Measurements from ENCODE around the gene ABCC1.

Gene ABCC1

DNA sequence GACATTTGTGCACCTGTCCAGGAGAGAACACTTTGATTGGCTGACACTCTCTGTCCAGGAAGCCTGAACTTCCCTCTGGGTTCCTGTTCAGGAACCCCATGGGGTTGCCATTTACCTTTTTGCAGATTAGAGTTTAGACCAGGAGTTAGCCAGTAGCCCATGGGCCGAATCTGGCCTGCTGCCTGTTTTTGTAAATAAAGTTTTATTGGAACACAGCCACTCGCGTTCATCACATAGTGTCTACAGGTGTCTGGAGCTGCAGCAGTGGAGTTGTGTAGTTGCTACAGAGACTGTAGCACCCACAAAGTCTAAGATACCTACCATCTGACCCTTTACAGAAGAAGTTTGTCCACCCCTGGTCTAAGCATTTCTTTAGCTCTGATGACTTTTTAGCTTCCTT is 70.9 kb downstream of the ABCC1 start:
- no peak for DNase-seq (ENCODE audit: low read depth in 2 of 2)

- DNase-seq (ENCODE audit: low read depth in 2 of 2) = no peak
Observed at GRCh38 chr16:16021020-16021419, 71.6 kb downstream of the ABCC1 start.

DNA sequence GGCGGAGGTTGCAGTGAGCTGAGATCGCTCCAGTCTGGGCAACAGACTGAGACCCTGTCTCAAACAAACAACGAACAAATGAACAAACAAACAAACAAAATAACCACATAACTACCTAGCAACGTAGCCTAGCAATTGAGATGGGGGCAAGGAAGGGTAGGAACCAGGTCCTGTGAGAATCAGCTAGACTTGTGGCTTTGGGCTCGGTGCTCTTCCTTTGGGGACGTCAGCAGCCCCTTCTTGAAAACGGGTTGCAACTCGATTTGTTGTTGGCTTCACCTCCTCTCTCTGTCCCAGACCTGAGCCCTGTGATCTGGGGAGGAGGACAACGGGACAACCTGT is 72.2 kb downstream of the ABCC1 start:
- DNase-seq (ENCODE audit: low read depth in 2 of 2) = no peak

DNA sequence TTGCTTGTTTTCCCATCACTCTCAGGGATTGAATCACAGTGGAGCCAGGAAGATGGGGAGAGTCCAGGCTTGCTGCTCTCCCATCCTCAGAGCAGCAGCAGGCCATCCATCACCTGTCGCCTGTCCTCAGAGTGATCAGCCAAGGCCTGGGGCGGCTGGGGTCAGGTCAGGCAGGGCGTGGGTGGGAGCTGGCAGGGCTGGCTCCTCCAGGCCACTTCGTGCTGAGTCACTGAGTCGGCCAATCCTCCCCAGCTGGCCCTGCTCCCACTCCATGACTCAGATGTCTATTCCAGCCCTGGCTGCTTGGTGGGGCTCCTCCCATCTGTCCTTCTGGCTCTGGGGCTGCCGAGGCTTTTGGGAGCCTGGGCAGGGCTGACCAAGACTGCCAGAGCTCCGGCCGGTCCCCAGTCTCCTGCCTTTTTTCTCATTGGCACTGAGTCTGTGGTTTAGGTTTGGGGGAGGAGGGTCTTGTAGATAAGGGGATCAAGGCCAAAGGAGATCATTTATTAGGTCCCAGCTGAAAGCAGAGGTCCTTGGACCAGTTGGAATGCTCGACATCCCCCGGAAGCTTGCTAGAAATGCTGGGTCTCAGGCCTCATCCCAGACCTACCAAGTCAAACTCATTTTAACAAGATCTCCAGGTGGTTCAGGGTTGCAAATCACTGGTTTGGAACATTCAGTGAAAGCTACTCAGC is 72.7 kb downstream of the ABCC1 start:
- DNase-seq (ENCODE audit: low read depth in 2 of 2) = no peak

DNA sequence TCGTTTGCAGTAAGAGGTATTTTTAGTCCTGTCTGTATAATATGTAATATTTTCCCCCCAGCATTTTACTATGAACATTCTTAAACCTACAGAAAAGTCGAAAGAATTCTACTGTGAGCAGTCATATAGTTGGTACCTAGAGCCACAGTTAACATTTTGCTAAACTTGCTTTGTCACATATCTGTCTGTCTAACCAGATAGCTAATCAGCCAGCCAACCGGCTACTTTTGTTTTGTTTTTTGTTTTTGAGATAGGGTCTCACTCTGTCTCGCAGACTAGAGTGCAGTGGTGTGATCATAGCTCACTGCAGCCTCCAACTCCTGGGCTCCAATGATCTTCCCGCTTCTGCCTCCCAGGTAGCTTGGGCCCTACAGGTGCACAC is 73.3 kb downstream of the ABCC1 start:
- DNase-seq (ENCODE audit: low read depth in 2 of 2) = no peak

DNA sequence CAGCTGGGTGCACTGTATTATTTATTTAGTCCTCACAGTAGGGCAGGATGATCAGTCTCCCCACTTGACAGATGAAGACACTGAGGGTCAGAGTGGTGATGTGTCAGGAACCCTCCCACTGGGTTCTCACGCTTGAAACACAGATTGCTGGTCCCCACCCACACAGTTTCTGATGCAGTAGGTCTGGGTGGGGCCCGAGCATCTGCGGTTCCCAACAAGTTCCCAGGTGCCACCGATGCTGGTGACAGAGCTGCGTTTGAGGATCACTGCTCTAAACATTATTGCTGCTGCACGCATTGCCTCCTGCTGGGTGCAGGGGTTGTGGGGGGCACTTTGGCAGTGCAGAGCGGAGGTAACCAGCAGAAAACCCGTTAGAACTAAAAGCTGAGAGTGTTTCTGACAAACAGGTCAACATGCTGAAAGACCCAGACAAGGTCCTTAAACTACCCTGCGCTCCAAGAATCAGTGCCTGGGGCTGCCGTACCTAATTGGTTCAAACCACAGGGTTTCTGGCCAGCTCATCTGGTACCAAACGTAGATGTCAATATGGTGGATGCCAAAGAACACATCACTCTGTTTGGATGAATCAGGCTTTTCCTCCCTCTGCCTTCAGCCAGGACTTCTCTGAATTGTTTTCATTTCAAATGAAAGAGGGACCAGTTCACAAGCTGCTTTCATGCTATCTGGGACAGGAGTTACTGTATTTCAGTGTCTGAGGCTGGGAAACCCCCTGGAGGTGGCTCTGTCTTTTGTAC is 76.0 kb downstream of the ABCC1 start:
- peak; percentile 27 to 51 for DNase-seq (ENCODE audit: low read depth in 2 of 2)

DNA sequence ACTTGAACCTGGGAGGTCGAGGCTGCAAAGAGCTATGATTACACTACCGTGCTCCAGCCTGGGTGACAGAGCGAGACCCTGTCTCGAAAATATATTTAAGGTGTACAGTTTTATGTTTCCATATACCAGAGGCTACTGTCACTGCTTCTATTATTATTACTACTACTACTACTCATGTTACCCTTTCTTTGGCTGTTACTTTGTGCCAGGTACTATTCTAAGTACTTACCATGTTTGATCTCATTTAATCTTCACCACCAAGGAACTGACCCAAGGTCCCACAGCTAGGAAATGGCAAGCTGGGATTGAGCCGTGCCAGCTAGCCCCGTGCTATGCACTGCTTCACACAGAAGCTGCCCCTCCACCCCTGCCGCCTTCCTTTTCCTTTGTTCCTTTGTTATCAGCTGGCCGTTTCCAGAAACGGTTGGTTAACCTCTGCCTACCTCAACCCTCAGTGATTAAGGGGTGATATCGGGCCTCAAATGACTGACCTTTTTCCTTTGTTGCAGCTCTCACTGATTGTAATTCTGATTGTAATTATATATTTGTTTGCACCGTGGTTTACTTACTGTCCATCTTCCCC is 78.4 kb downstream of the ABCC1 start:
- DNase-seq (ENCODE audit: low read depth in 2 of 2) = no peak

GRCh38 chr16:16028311-16028999 is 79.0 kb downstream of the ABCC1 start:
- no peak for DNase-seq (ENCODE audit: low read depth in 2 of 2)

GRCh38 chr16:16029431-16030011 is 80.1 kb downstream of the ABCC1 start:
- DNase-seq (ENCODE audit: low read depth in 2 of 2) = no peak

GRCh38 chr16:16030449-16030848 is 81.0 kb downstream of the ABCC1 start:
- no peak for DNase-seq (ENCODE audit: low read depth in 2 of 2)

- DNase-seq (ENCODE audit: low read depth in 2 of 2) = no peak
Observed at GRCh38 chr16:16031401-16031800, 82.0 kb downstream of the ABCC1 start.

DNA sequence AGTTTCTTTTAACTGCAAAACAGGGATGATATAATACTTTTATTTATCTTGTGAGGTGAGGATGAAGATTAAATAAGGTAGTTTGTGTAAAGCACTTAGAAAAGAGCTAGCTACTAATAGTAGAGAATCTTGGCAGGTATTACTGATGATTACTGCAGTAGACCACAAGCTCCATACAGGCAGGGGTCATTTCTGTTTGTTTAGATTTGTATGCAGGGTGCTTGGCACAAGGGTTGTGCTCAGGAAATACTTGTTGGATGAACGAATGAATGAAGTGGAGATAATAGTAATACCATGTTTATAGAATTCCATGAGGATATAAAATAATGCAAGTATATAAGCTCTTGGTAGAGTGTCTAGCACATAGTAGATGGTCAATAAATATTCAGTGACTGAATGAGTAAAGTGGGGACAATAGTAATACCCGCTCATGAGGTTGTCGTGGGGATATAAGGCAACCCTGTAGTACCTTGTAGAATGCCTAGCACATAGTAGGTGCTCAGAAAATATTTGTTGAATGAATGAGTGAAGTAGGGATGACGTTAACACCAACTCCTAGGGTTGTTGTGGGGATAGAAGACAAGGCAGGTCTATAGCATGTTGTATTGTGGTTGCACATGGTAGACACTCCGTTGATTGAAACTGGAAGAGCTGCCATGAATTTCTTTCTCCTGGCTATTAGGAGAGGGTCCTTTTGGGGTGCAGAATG is 83.0 kb downstream of the ABCC1 start:
- DNase-seq (ENCODE audit: low read depth in 2 of 2) = no peak

DNA sequence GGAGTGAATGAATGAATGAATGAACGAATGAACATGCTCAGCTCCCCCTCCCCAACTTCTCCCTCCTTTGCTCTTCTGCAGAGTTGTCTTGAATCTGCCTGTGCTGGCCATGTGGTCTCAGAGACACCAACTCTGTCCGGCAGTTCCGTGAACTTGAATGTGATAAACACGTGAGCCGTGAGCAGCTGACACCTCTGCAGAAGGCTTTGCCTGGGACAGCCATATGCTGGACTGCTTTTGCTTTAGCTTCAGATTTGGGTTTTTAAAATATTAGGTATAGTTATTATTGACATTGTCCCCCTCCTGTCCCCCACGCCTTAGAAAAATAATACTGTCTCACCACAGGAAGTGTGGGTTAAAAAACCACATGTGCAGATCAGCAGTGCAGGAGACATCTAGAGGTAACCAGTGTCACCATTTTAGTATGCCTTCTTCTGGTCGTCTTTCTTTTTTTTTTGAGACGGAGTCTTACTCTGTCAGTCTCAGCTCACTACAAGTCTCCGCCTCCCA is 83.8 kb downstream of the ABCC1 start:
- DNase-seq (ENCODE audit: low read depth in 2 of 2) = no peak

DNA sequence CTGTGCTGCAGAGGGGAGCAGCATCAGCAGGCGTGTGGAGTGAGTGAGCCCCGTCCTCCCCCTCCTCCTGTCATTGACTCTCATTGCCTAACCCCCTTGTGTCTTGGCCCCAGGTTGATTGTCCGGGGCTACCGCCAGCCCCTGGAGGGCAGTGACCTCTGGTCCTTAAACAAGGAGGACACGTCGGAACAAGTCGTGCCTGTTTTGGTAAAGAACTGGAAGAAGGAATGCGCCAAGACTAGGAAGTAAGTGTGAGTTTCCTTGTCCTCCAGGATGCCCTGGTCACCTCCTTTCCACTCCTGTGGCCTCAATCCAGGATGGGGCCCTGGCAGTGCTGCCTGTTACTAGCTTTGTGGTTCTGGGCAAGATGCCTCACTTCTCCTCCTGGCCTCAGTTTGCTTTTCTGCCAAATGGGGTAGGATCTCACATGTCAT is 87.0 kb downstream of the ABCC1 start:
- no peak for DNase-seq (ENCODE audit: low read depth in 2 of 2)

- no peak for DNase-seq (ENCODE audit: low read depth in 2 of 2)
Observed at GRCh38 chr16:16037521-16037920, 88.1 kb downstream of the ABCC1 start.

DNA sequence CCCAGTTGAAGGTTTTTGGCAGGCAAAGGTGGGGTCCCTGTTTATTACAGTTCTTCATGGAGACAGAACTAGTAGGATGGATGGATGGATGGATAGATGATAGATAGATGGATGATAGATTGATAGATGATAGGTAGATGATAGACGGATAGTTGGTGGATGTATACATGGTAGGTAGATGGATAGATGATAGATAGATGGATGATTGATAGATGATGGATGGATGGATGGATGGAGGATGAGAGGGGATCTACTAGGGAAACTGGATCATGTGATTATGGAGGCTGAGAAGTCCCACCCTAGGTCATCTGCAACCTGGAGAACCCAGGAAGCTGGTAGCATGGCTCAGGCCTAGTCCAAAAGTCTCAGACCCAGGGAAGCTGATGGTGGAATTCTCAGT is 88.6 kb downstream of the ABCC1 start:
- DNase-seq (ENCODE audit: low read depth in 2 of 2) = no peak

- DNase-seq (ENCODE audit: low read depth in 2 of 2) = no peak
Observed at GRCh38 chr16:16038950-16039349, 89.5 kb downstream of the ABCC1 start.

DNA sequence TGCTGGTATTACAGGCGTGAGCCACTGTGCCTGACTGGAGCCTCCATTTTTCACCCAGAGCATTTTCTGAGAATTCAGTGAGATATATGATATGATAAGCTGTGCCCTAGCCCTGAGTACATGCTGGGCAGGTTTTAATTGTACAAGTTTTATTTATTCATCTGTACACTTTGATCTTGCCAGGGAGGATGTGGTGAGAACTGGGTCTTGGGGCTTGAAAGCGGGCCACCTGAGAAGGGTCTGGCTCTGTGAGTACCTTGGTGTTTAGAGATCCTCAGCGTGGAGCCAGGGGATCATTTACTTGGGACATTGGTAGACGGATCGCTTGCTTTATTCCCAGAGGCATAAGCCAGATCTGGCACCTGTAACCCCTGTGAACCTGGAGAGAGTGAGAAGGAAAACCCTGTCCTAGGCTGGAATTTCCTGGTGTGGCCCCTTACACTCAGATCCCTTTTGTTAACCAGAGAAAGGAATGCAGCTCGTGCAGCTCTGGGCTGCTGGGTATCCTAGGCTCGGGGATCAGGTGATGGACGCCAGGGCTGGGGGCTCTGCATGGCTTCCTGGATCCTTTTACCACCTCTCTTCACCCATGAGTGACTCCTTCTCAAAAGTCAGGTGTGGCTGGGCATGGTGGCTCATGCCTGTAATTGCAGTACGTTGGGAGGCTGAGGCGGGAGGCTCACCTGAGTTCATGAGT is 91.9 kb downstream of the ABCC1 start:
- DNase-seq (ENCODE audit: low read depth in 2 of 2) = no peak

DNA sequence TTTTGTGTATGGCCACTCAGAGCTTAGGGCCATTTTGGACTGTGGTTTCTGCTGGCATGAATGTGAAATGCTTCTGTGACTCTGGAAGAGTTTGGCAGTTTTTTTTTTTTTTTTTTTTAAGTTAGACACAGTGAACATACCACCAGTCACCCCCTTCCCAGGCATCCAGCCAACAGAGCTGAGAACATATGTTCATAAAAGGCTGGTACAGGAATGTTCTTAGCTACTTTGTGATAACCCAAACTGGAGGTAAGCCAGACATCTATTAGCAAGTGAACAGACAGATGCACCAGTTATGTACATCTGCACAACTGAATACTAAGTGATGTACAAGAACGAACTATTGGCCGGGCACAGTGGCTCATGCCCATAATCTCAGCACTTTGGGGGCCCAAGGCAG is 92.7 kb downstream of the ABCC1 start:
- DNase-seq (ENCODE audit: low read depth in 2 of 2) = no peak

DNA sequence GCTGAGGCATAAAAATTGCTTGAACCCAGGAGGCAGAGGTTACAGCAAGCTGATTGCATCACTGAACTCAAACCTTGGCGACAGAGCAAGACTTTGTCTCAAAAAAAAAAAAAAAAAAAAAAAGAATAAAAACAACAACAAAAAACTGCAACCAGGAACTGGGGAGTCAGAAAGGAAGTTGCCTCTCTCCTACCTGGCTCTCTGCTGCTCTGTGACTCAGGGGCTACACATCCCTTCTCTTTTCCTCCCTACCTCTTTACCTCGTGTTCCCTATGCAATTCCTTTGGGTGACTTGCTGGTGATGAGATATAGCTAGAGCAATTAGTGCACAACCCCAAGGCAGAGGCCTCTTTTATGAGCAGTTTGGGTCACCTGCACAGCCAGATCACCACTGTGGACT is 95.9 kb downstream of the ABCC1 start:
- DNase-seq (ENCODE audit: low read depth in 2 of 2) = no peak

DNA sequence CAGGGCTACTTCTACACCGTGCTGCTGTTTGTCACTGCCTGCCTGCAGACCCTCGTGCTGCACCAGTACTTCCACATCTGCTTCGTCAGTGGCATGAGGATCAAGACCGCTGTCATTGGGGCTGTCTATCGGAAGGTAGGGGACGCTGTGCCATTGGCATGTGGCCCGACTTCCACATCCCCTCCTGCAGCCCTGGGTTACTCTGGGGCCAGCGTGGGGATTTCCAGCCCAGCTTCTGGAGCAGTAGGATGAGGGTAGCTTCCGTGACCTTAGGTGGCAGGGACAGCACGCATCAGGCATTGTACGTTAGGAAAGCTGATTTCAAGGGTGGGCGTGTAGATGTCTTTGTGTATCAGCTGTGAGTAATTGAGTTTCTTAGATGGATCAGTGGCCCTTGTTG is 96.5 kb downstream of the ABCC1 start:
- no peak for DNase-seq (ENCODE audit: low read depth in 2 of 2)

Data from stimulated activated CD8-positive, alpha-beta memory T cell treated with anti-CD3 and anti-CD28 coated beads, Interleukin-15, amount 100 ng/mL, for 4 hours (primary cell).